Vagina (tissue), 2 donors: ENCODE measurements around the gene EXO5.

Experiments
- POLR2A ChIP-seq, 2 donors: fragments of 450-650 bp; IDR thresholded peaks; one replicate each; pipeline ENCODE4 v1.6.1; 2017; ENCODE audit warnings: antibody characterized with exemption in 2 of 2, mild to moderate bottlenecking in 2 of 2, moderate library complexity in 2 of 2
- POLR2AphosphoS5 ChIP-seq, 2 donors: sonication (generic); formaldehyde crosslinking; IDR thresholded peaks; one replicate each; pipeline ENCODE4 v1.9.0; 2017; ENCODE audit warnings: antibody characterized with exemption in 2 of 2, mild to moderate bottlenecking in 2 of 2, low read depth in 1 of 2; ENCODE audit not compliant: insufficient read depth in 1 of 2
- TF ChIP-seq, protein P1 (sequence below), 3 experiments: fragments of 450-650 bp in 2 of 3; fragments of 200-600 bp in 1 of 3; sonication (generic) in 1 of 3; IDR thresholded peaks; one replicate each; pipeline ENCODE4 v1.5.1; 2017 to 2019; ENCODE audit warnings: antibody characterized with exemption in 3 of 3, mild to moderate bottlenecking in 2 of 3, moderate library complexity in 2 of 3

DNA sequence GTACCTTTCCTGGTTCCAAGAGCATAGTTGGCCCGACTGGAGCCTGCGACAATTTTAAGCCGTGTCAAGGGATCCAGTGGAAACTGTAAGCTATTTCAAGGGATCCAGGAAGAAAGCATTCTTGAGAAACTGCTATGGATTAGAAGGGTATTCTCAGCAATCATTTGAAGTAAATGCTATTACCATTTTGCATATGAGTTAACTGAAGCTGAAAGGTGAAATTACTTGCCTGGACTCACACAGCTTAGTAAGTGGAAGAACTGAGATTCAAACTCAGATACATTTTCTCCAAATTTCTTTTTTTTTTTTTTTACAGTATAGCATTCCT, 23.5 kb downstream of the EXO5 start:
- TF ChIP-seq POLR2A (IDR thresholded peaks at IDR 0.05) (no peak), POLR2AphosphoS5 (IDR thresholded peaks at IDR 0.05; ENCODE audit: insufficient read depth in 1 of 2, low read depth in 1 of 2) (no peak)
- TF ChIP-seq, protein P1, sequence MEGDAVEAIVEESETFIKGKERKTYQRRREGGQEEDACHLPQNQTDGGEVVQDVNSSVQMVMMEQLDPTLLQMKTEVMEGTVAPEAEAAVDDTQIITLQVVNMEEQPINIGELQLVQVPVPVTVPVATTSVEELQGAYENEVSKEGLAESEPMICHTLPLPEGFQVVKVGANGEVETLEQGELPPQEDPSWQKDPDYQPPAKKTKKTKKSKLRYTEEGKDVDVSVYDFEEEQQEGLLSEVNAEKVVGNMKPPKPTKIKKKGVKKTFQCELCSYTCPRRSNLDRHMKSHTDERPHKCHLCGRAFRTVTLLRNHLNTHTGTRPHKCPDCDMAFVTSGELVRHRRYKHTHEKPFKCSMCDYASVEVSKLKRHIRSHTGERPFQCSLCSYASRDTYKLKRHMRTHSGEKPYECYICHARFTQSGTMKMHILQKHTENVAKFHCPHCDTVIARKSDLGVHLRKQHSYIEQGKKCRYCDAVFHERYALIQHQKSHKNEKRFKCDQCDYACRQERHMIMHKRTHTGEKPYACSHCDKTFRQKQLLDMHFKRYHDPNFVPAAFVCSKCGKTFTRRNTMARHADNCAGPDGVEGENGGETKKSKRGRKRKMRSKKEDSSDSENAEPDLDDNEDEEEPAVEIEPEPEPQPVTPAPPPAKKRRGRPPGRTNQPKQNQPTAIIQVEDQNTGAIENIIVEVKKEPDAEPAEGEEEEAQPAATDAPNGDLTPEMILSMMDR (IDR thresholded peaks at IDR 0.05) = no peak
